ENCODE measurements around the gene C22orf15. TPM values are rescaled to one million over a fixed set of nuclear protein-coding genes. Genes with fewer than 3 reads are reported as not detected.

C22orf15 gene
- total RNA-seq, 1 experiment from 2014 or later: not detected

DNA sequence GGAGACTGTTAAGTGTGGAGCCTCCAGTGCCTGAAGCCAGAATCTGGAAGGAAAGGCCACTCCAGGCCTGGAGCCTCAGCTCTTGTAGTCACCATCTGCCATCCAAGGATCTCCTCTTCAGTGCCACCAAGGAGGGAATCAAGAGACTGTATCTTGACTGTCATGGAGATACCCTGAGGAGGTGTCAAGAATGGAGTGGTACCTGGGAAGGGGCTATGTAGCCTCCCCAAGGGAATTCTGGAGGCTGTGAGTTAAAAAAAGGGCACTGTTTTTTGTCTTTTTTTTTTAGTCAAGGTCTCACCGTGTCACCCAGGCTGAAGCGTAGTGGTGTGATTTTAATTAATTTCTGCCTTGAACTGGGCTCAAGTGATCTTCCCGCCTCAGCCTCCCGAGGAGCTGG lies 3.2 kb upstream of the C22orf15 start:
- BruUV-seq (replicated peaks): no TSS peak
- POLR2A ChIA-PET: no interaction called here
- no peak for TF ChIP-seq ZBTB33 (IDR thresholded peaks at IDR 0.05; ENCODE audit: extremely low read depth, insufficient replicate concordance, low read length)
- TF ChIP-seq ZFX (IDR thresholded peaks at IDR 0.05): no peak
- no peak for TF ChIP-seq EGR1 (IDR thresholded peaks at IDR 0.05; ENCODE audit: low read depth)
- no peak for TF ChIP-seq JUND (IDR thresholded peaks at IDR 0.05)
- TF ChIP-seq ZNF274 (IDR thresholded peaks at IDR 0.05; ENCODE audit: low read depth, low read length): no peak
- no peak for TF ChIP-seq ATF3 (IDR thresholded peaks at IDR 0.05)
- no peak for TF ChIP-seq SP1 (IDR thresholded peaks at IDR 0.05; ENCODE audit: low read depth)
- no peak for TF ChIP-seq EZH2 (IDR thresholded peaks at IDR 0.05)
- no peak for TF ChIP-seq FOSL1 (IDR thresholded peaks at IDR 0.05; ENCODE audit: low read depth)
- TF ChIP-seq, protein P1, sequence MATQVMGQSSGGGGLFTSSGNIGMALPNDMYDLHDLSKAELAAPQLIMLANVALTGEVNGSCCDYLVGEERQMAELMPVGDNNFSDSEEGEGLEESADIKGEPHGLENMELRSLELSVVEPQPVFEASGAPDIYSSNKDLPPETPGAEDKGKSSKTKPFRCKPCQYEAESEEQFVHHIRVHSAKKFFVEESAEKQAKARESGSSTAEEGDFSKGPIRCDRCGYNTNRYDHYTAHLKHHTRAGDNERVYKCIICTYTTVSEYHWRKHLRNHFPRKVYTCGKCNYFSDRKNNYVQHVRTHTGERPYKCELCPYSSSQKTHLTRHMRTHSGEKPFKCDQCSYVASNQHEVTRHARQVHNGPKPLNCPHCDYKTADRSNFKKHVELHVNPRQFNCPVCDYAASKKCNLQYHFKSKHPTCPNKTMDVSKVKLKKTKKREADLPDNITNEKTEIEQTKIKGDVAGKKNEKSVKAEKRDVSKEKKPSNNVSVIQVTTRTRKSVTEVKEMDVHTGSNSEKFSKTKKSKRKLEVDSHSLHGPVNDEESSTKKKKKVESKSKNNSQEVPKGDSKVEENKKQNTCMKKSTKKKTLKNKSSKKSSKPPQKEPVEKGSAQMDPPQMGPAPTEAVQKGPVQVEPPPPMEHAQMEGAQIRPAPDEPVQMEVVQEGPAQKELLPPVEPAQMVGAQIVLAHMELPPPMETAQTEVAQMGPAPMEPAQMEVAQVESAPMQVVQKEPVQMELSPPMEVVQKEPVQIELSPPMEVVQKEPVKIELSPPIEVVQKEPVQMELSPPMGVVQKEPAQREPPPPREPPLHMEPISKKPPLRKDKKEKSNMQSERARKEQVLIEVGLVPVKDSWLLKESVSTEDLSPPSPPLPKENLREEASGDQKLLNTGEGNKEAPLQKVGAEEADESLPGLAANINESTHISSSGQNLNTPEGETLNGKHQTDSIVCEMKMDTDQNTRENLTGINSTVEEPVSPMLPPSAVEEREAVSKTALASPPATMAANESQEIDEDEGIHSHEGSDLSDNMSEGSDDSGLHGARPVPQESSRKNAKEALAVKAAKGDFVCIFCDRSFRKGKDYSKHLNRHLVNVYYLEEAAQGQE (IDR thresholded peaks at IDR 0.05; ENCODE audit: low read depth): no peak
- TF ChIP-seq, protein P2, sequence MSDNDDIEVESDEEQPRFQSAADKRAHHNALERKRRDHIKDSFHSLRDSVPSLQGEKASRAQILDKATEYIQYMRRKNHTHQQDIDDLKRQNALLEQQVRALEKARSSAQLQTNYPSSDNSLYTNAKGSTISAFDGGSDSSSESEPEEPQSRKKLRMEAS (IDR thresholded peaks at IDR 0.05): no peak
- TF ChIP-seq RAD21 (IDR thresholded peaks at IDR 0.05; ENCODE audit: low read depth): no peak
- no peak for TF ChIP-seq SIN3A (IDR thresholded peaks at IDR 0.05; ENCODE audit: low read depth)
- TF ChIP-seq POLR2A (IDR thresholded peaks at IDR 0.05; ENCODE audit: borderline replicate concordance, extremely low read depth, insufficient read depth, insufficient read length): no peak
- TF ChIP-seq CBX3 (IDR thresholded peaks at IDR 0.05; ENCODE audit: low read depth): no peak
- no peak for TF ChIP-seq ELF1 (IDR thresholded peaks at IDR 0.05; ENCODE audit: borderline replicate concordance, low read depth)
- TF ChIP-seq, protein P3, sequence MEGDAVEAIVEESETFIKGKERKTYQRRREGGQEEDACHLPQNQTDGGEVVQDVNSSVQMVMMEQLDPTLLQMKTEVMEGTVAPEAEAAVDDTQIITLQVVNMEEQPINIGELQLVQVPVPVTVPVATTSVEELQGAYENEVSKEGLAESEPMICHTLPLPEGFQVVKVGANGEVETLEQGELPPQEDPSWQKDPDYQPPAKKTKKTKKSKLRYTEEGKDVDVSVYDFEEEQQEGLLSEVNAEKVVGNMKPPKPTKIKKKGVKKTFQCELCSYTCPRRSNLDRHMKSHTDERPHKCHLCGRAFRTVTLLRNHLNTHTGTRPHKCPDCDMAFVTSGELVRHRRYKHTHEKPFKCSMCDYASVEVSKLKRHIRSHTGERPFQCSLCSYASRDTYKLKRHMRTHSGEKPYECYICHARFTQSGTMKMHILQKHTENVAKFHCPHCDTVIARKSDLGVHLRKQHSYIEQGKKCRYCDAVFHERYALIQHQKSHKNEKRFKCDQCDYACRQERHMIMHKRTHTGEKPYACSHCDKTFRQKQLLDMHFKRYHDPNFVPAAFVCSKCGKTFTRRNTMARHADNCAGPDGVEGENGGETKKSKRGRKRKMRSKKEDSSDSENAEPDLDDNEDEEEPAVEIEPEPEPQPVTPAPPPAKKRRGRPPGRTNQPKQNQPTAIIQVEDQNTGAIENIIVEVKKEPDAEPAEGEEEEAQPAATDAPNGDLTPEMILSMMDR (IDR thresholded peaks at IDR 0.05 in 2 of 3, conservative IDR thresholded peaks at IDR 0.05 in 1 of 3; ENCODE audit: borderline replicate concordance in 1 of 3, insufficient read depth in 1 of 3, low read depth in 2 of 3, low read length in 2 of 3): no peak
- no peaks in the 10 kb centered on the region for H3K9me3 ChIP-seq (ENCODE audit: control insufficient read depth in 1 of 2, insufficient read depth in 1 of 2, low read depth in 1 of 2, low read length in 2 of 2)
- H3K4me1 ChIP-seq (ENCODE audit: control insufficient read depth in 1 of 2, insufficient read depth in 2 of 2, low read length in 2 of 2): peaks cover 3 to 21% of the 10 kb centered on the region in 2 experiments; a peak in 2 of 4 replicates
- no peaks in the 10 kb centered on the region for H3K27me3 ChIP-seq (ENCODE audit: insufficient read depth, low read length)
- no peak for DNase-seq (ENCODE audit: low read depth, low spot score)
- no peak for ATAC-seq
- no peak overlapping the region for H3K9ac ChIP-seq (ENCODE audit: low read length)
- H3K36me3 ChIP-seq (ENCODE audit: control insufficient read depth in 1 of 2, insufficient read depth in 2 of 2, low read length in 2 of 2): peaks cover 2 to 3% of the 10 kb centered on the region in 2 experiments; a peak in 2 of 4 replicates
- RAD21 ChIA-PET (ENCODE audit: low non-redundant PET in 1 of 2, low total read pairs in 2 of 2, uncharacterized antibody in 2 of 2, unreplicated experiment in 2 of 2): no interaction called here
- H3K79me2 ChIP-seq (ENCODE audit: insufficient read depth, low read length): peaks cover 4% of the 10 kb centered on the region; the same call in 1 of the 2 replicates
- H3K4me3 ChIP-seq (replicated peaks in 1 of 2; ENCODE audit: low read depth in 1 of 2, low read length in 2 of 2): no peak overlapping the region
- no peak overlapping the region for H3K27ac ChIP-seq (ENCODE audit: low read depth, low read length)
- no peak overlapping the region for H3K4me2 ChIP-seq (ENCODE audit: low read length)
- H2AFZ ChIP-seq (ENCODE audit: low read depth, low read length, poor library complexity, severe bottlenecking): no peak overlapping the region
- no peaks in the 10 kb centered on the region for H4K20me1 ChIP-seq (ENCODE audit: insufficient read depth)
- intact Hi-C loops (cut with micrococcal nuclease): no loop called here
- CTCF ChIA-PET: no interaction called here
- no peaks in the 10 kb centered on the region for H3K9me2 ChIP-seq (ENCODE audit: insufficient read depth)
